IMR-90 (cell line): ENCODE data around the gene HDAC8.

Source experiments
- FOS ChIP-seq: fragments of 150-350 bp; IDR thresholded peaks from 2 replicates; pipeline ENCODE4 v1.6.1; 2016; ENCODE audit warnings: low read depth, low read length
- MAFK ChIP-seq: IDR thresholded peaks from 2 replicates; pipeline ENCODE4 v1.6.1; 2012; ENCODE audit warnings: low read depth, low read length, improper control_type of control experiment
- MAZ ChIP-seq: IDR thresholded peaks from 2 replicates; pipeline ENCODE4 v1.6.1; 2012; ENCODE audit warnings: low read depth, mild to moderate bottlenecking, low read length, improper control_type of control experiment, moderate library complexity, borderline replicate concordance
- SMC3 ChIP-seq: fragments of 150-350 bp; IDR thresholded peaks from 2 replicates; pipeline ENCODE4 v1.6.1; 2016; ENCODE audit warnings: low read depth, mild to moderate bottlenecking, antibody characterized with exemption, low read length, moderate library complexity
- TF ChIP-seq, protein P1 (sequence below): conservative IDR thresholded peaks from 2 replicates; pipeline ENCODE4 v1.5.1; 2012; ENCODE audit warnings: mild to moderate bottlenecking, low read depth, low read length, improper control_type of control experiment
- TF ChIP-seq, protein P2 (sequence below): fragments of 150-350 bp; IDR thresholded peaks from 2 replicates; pipeline ENCODE4 v1.6.1; 2016; ENCODE audit warnings: low read depth, mild to moderate bottlenecking, low read length, moderate library complexity, borderline replicate concordance

DNA sequence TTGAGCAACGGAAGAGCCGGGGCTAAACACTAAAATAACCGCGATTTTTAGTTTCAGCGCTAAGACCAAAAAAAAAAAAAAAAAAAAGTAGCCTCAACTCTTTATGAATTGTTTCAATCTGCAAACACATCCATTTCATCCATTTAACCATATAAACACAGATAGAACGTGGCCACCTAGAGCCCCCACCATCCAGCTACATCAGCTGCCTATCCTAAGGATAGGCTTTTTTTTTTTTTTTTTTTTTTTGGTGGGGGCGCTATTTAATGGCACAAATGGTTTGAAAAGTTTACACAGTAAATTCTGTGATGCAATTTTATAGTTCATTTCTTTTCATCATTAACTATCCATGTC, 492 bp upstream of the HDAC8 start:
- TF ChIP-seq MAZ (no peak), MAFK (no peak), FOS (no peak), SMC3 (no peak)
- TF ChIP-seq, protein P1, sequence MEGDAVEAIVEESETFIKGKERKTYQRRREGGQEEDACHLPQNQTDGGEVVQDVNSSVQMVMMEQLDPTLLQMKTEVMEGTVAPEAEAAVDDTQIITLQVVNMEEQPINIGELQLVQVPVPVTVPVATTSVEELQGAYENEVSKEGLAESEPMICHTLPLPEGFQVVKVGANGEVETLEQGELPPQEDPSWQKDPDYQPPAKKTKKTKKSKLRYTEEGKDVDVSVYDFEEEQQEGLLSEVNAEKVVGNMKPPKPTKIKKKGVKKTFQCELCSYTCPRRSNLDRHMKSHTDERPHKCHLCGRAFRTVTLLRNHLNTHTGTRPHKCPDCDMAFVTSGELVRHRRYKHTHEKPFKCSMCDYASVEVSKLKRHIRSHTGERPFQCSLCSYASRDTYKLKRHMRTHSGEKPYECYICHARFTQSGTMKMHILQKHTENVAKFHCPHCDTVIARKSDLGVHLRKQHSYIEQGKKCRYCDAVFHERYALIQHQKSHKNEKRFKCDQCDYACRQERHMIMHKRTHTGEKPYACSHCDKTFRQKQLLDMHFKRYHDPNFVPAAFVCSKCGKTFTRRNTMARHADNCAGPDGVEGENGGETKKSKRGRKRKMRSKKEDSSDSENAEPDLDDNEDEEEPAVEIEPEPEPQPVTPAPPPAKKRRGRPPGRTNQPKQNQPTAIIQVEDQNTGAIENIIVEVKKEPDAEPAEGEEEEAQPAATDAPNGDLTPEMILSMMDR: no peak
- TF ChIP-seq, protein P2, sequence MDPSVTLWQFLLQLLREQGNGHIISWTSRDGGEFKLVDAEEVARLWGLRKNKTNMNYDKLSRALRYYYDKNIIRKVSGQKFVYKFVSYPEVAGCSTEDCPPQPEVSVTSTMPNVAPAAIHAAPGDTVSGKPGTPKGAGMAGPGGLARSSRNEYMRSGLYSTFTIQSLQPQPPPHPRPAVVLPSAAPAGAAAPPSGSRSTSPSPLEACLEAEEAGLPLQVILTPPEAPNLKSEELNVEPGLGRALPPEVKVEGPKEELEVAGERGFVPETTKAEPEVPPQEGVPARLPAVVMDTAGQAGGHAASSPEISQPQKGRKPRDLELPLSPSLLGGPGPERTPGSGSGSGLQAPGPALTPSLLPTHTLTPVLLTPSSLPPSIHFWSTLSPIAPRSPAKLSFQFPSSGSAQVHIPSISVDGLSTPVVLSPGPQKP: no peak
